HepG2 (cell line): ENCODE measurements around the gene UNC5B. TPM values are rescaled to one million over a fixed set of nuclear protein-coding genes. Genes with fewer than 3 reads are reported as not detected.

ENCODE experiments used
- ATAC-seq: fragments of 200-7000 bp; cut with Tn5 transposase; 3 replicates; pipeline ENCODE4 v1.9.1; 2020; ENCODE audit warnings: mild to moderate bottlenecking, moderate library complexity
- BruUV-seq: library from RNA; stranded (reverse); fragments of 400-500 nt; replicated peaks from 2 replicates; lab custom pipeline; 2021; lab: Mats Ljungman, UMichigan
- CTCF ChIA-PET: fragments of 300-600 bp; formaldehyde crosslinking; extraction: SDS; loops from one replicate; lab custom pipeline; 2021; ENCODE audit warnings: low total read pairs, inconsistent platforms, low intra/inter-chr PET ratio; lab: Yijun Ruan, JAX
- POLR2A ChIA-PET: fragments of 350-600 bp; sonication (Branson Sonifier 250); formaldehyde crosslinking; loops from one replicate; lab custom pipeline; 2020; ENCODE audit warnings: antibody characterized with exemption, inconsistent platforms; lab: Yijun Ruan, JAX
- DNase-seq: peaks from one replicate; pipeline ENCODE4 v3.0.0-alpha.2; 2015; ENCODE audit warnings: low spot score
- FAIRE-seq: peaks from 3 replicates; lab custom pipeline; 2011; peaks lifted over from hg19 to GRCh38; lab: Jason Lieb, UNC
- H2AFZ ChIP-seq: one replicate; pipeline ENCODE4 v1.6.1; 2011; ENCODE audit warnings: low read length, inconsistent platforms
- H3K27ac ChIP-seq: fragments of 300-600 bp; 3 replicates; pipeline ENCODE4 v1.8.0; 2011; ENCODE audit warnings: mixed run types, mild to moderate bottlenecking, mixed read lengths, low read length, inconsistent platforms; ENCODE audit not compliant: insufficient read depth; ENCODE audit errors: extremely low read length
- H3K27me3 ChIP-seq, 2 experiments: fragments of 200-600 bp in 1 of 2; 2 replicates in 1 of 2; 3 replicates in 1 of 2; pipeline versions ENCODE4 v1.6.0 to v1.8.0; 2011; ENCODE audit warnings: low read length in 2 of 2, mild to moderate bottlenecking in 2 of 2, moderate library complexity in 2 of 2, inconsistent platforms in 1 of 2; ENCODE audit not compliant: insufficient read depth in 2 of 2, control insufficient read depth in 1 of 2
- H3K36me3 ChIP-seq, 2 experiments: fragments of 200-600 bp in 1 of 2; replicated peaks in 1 of 2; 2 replicates in 1 of 2; 3 replicates in 1 of 2; pipeline versions ENCODE4 v1.5.1 to v1.8.0; 2011; ENCODE audit warnings: low read length in 2 of 2, inconsistent platforms in 1 of 2; ENCODE audit not compliant: insufficient read depth in 2 of 2, control insufficient read depth in 1 of 2
- H3K4me1 ChIP-seq: 2 replicates; pipeline ENCODE4 v1.5.1; 2012; ENCODE audit warnings: low read length, inconsistent platforms; ENCODE audit not compliant: insufficient read depth
- H3K4me2 ChIP-seq: 2 replicates; pipeline ENCODE4 v1.6.0; 2011; ENCODE audit warnings: low read depth, low read length, inconsistent platforms
- H3K4me3 ChIP-seq, 3 experiments: fragments of 200-600 bp in 1 of 3; sonication (generic), shearing (Covaris generic) in 1 of 3; replicated peaks in 1 of 3; 2 replicates each; pipeline ENCODE4 v1.5.1; 2011 to 2016; ENCODE audit warnings: low read length in 3 of 3, inconsistent platforms in 2 of 3, low read depth in 2 of 3, mild to moderate bottlenecking in 2 of 3, control low read depth in 1 of 3, mixed read lengths in 1 of 3; ENCODE audit not compliant: insufficient read depth in 1 of 3
- H3K79me2 ChIP-seq: one replicate; pipeline ENCODE4 v1.6.1; 2011; ENCODE audit warnings: low read length, inconsistent platforms; ENCODE audit not compliant: insufficient read depth
- H3K9ac ChIP-seq: 2 replicates; pipeline ENCODE4 v1.6.0; 2011; ENCODE audit warnings: mild to moderate bottlenecking, low read depth, low read length, inconsistent platforms; ENCODE audit not compliant: insufficient read depth
- H3K9me3 ChIP-seq: 2 replicates; pipeline ENCODE4 v1.5.1; 2012; ENCODE audit warnings: mild to moderate bottlenecking, low read length
- H4K20me1 ChIP-seq: 2 replicates; pipeline ENCODE4 v1.6.0; 2011; ENCODE audit warnings: inconsistent platforms, mild to moderate bottlenecking, low read length, moderate library complexity; ENCODE audit not compliant: insufficient read depth
- AHDC1 ChIP-seq: sonication (generic); formaldehyde crosslinking; IDR thresholded peaks from 2 replicates; pipeline ENCODE4 v1.5.1; 2020; ENCODE audit warnings: mild to moderate bottlenecking, missing genetic modification reagents, borderline replicate concordance
- CBX1 ChIP-seq: IDR thresholded peaks from one replicate; pipeline ENCODE4 v1.6.1; 2016; ENCODE audit warnings: antibody characterized with exemption, low read depth
- CERS6 ChIP-seq: sonication (generic); formaldehyde crosslinking; IDR thresholded peaks from 2 replicates; pipeline ENCODE4 v1.5.0; 2020; ENCODE audit warnings: missing genetic modification reagents
- E2F2 ChIP-seq: sonication (generic); formaldehyde crosslinking; IDR thresholded peaks from 2 replicates; pipeline ENCODE4 v1.4.0; 2020; ENCODE audit warnings: missing genetic modification reagents, borderline replicate concordance
- HOXD1 ChIP-seq: sonication (generic); formaldehyde crosslinking; IDR thresholded peaks from 2 replicates; pipeline ENCODE4 v1.5.0; 2020; ENCODE audit warnings: missing genetic modification reagents
- IRX3 ChIP-seq: sonication (generic); formaldehyde crosslinking; IDR thresholded peaks from 2 replicates; pipeline ENCODE4 v1.8.1; 2023; ENCODE audit warnings: mild to moderate bottlenecking, low read depth, missing genetic modification reagents, borderline replicate concordance
- MBD4 ChIP-seq: IDR thresholded peaks from 2 replicates; pipeline ENCODE4 v1.6.1; 2012; ENCODE audit warnings: low read length, inconsistent platforms, borderline replicate concordance
- RARA ChIP-seq: IDR thresholded peaks from 2 replicates; pipeline ENCODE4 v1.6.1; 2016; ENCODE audit warnings: missing genetic modification reagents, missing compliant biosample characterization
- ZBTB46 ChIP-seq: sonication (generic); formaldehyde crosslinking; IDR thresholded peaks from 2 replicates; pipeline ENCODE4 v1.4.0; 2020; ENCODE audit warnings: mild to moderate bottlenecking, missing genetic modification reagents, borderline replicate concordance
- ZNF33A ChIP-seq: sonication (generic); formaldehyde crosslinking; IDR thresholded peaks from 2 replicates; pipeline ENCODE4 v1.5.1; 2020; ENCODE audit warnings: missing genetic modification reagents, mild to moderate bottlenecking, moderate library complexity, borderline replicate concordance
- ZNF570 ChIP-seq: sonication (generic); formaldehyde crosslinking; IDR thresholded peaks from 2 replicates; pipeline ENCODE4 v1.4.0; 2020; ENCODE audit warnings: mild to moderate bottlenecking, missing genetic modification reagents, borderline replicate concordance
- ZNF709 ChIP-seq: sonication (generic); formaldehyde crosslinking; IDR thresholded peaks from 2 replicates; pipeline ENCODE4 v1.5.0; 2020; ENCODE audit warnings: mild to moderate bottlenecking, missing genetic modification reagents
- WGBS: methylation state at CpG from one replicate; pipeline ENCODE4 v1.1.6; 2017; ENCODE audit warnings: low lambda C conversion rate; 5-methylcytosine and 5-hydroxymethylcytosine counted together
- in situ Hi-C: cut with HindIII; loops from 2 replicates; pipeline ENCODE4 v1.10.0; 2017; ENCODE audit warnings: low pct_unique_long_range_greater_than_20kb; ENCODE audit not compliant: extremely low pct_ligation_motif_present
- intact Hi-C: fragments of 100-400 bp; cut with micrococcal nuclease; formaldehyde crosslinking; loops from one replicate; pipeline ENCODE4 v1.10.0; 2022; ENCODE audit not compliant: unreplicated experiment
- polyA plus RNA-seq, 8 experiments: library from polyadenylated mRNA; depleted of rRNA in 3 of 8; stranded (reverse) in 7 of 8; unstranded in 1 of 8; fragments of >200 nt; fragmentation: Illumina TruSeq in 4 of 8; extraction: Trizol in 4 of 8; gene quantifications; 2 replicates each; pipeline versions ENCODE4 v1.2.1 to v1.2.3, GENCODE V29; 2011 to 2016; ENCODE audit warnings: low read depth in 4 of 8, missing spikeins in 1 of 8, mixed read lengths in 1 of 8; ENCODE audit not compliant: insufficient read depth in 1 of 8
- total RNA-seq, 5 experiments: library from RNA; depleted of rRNA; stranded (reverse); fragments of >200 nt; fragmentation: Illumina TruSeq; extraction: Trizol; gene quantifications; 2 replicates each; pipeline ENCODE4 v1.2.3, GENCODE V29; 2016; ENCODE audit warnings: low read depth in 1 of 5

UNC5B gene
- total and polyA plus RNA-seq, 2 of the 13 experiments (the other 11 are each of a cell fraction or from before 2014, with no cell fraction given), result 0.07 TPM

- no peak for TF ChIP-seq MBD4
- TF ChIP-seq, all 625 proteins: peak for 0
These were observed 81.2 kb downstream of the UNC5B start (continued) for GRCh38 chr10:71293446-71294084.

- Histone ChIP-seq H3K9me3 (no peaks in the 10 kb centered on the region), H2AFZ (no peak overlapping the region), H3K79me2 (no peaks in the 10 kb centered on the region), H3K4me2 (no peak overlapping the region), H3K36me3 (no peaks in the 10 kb centered on the region), H4K20me1 (no peaks in the 10 kb centered on the region), H3K27ac (no peak overlapping the region), H3K4me1 (peaks cover 26% of the 10 kb centered on the region), H3K9ac (no peak overlapping the region), H3K4me3 (no peak overlapping the region), H3K27me3 (peaks cover 2 to 21% of the 10 kb centered on the region in 2 experiments; a peak in 3 of 5 replicates)
- 2% methylated on average over 6 of the region's 6 CpGs for WGBS
- no TSS peak for BruUV-seq
- ATAC-seq (no peak), FAIRE-seq (no peak), DNase-seq (no peak)
- CTCF ChIA-PET, result no interaction called here
- in situ Hi-C loops (no loop called here), intact Hi-C loops (no loop called here)
- POLR2A ChIA-PET, result interaction anchor here (1.1 kb wide), 1 partner anchor 345 kb away, joined by 3 read pairs; no protein-coding TSS in a partner anchor
- no peak for TF ChIP-seq AHDC1
- no peak for TF ChIP-seq ZNF570 (CRISPR knock-in tag)
- TF ChIP-seq ZNF709 (CRISPR knock-in tag), result no peak
- TF ChIP-seq HOXD1 (CRISPR knock-in tag), result no peak
- TF ChIP-seq CERS6 (CRISPR knock-in tag), result no peak
- no peak for TF ChIP-seq ZBTB46 (CRISPR knock-in tag)
- no peak for TF ChIP-seq IRX3 (CRISPR knock-in tag)
- no peak for TF ChIP-seq ZNF33A (CRISPR knock-in tag)
- no peak for TF ChIP-seq E2F2
- TF ChIP-seq RARA (CRISPR knock-in tag), result no peak
- TF ChIP-seq CBX1, result no peak
These were observed 81.8 kb downstream of the UNC5B start for GRCh38 chr10:71294091-71294561.
